ENCODE data around the gene DCX. TPM values are rescaled to one million over a fixed set of nuclear protein-coding genes. Genes with fewer than 3 reads are reported as not detected.

DCX gene
- total and polyA plus RNA-seq, 2 of the 4 experiments (the other 2 are of a cell fraction) = not detected

- no TSS peak for BruUV-seq (replicated peaks)
- H4K91ac ChIP-seq (ENCODE audit: insufficient read depth, low read depth, low read length) = no peak overlapping the region
- H2BK15ac ChIP-seq (ENCODE audit: low read depth, low read length) = no peak overlapping the region
- no peak for DNase-seq
- ATAC-seq (ENCODE audit: low read depth) = no peak
- peaks cover 3% of the 10 kb centered on the region; the same call in 1 of the 2 replicates for H3K27me3 ChIP-seq (ENCODE audit: control insufficient read depth, insufficient read depth, low read length)
- no peak overlapping the region for H3K9ac ChIP-seq (ENCODE audit: low read depth, low read length)
- no peak overlapping the region for H3K4me3 ChIP-seq (ENCODE audit: insufficient read depth, low read depth, low read length)
- H3K27ac ChIP-seq (ENCODE audit: insufficient read depth, low read length) = no peak overlapping the region
- no peak overlapping the region for H2AK5ac ChIP-seq (ENCODE audit: low read depth, low read length)
- H4K20me1 ChIP-seq (ENCODE audit: insufficient read depth, low read length) = no peaks in the 10 kb centered on the region
- H2BK20ac ChIP-seq (ENCODE audit: low read depth, low read length) = no peak overlapping the region
- no peak overlapping the region for H2AFZ ChIP-seq (replicated peaks; ENCODE audit: low read length, poor library complexity)
- WGBS, 2 experiments (ENCODE audit: extremely low coverage in 2 of 2, insufficient read length in 1 of 2) = no CpG with 5 or more reads among the region's 4 CpGs
- H3K56ac ChIP-seq (ENCODE audit: extremely low read depth, insufficient read depth, low read length) = no peak overlapping the region
- no peak overlapping the region for H4K5ac ChIP-seq (ENCODE audit: low read depth, low read length)
- intact Hi-C loops (cut with micrococcal nuclease) (no loop called here), in situ Hi-C loops (cut with MboI; ENCODE audit: low sequenced_read_pairs) (no loop called here), dilution Hi-C loops (cut with HindIII; ENCODE audit: low sequenced_read_pairs, unreplicated experiment) (no loop called here)
- no peak overlapping the region for H3K4me2 ChIP-seq (ENCODE audit: low read depth, low read length)
- no peak for TF ChIP-seq MAZ (IDR thresholded peaks at IDR 0.05; ENCODE audit: borderline replicate concordance, low read depth, low read length)
- no peak for TF ChIP-seq CTCF (conservative IDR thresholded peaks at IDR 0.05; ENCODE audit: low read depth, low read length)
- no peak for TF ChIP-seq RAD21 (IDR thresholded peaks at IDR 0.05; ENCODE audit: low read length)
- no peak for TF ChIP-seq RFX5 (IDR thresholded peaks at IDR 0.05; ENCODE audit: low read depth, low read length)
- TF ChIP-seq FOS (IDR thresholded peaks at IDR 0.05; ENCODE audit: low read depth, low read length) = no peak
- TF ChIP-seq POLR2A (IDR thresholded peaks at IDR 0.05; ENCODE audit: low read depth, low read length) = no peak
- H3K4ac ChIP-seq (ENCODE audit: low read depth, low read length) = no peak overlapping the region
- no peak overlapping the region for H3K14ac ChIP-seq (replicated peaks; ENCODE audit: low read depth, low read length)
- H2BK120ac ChIP-seq (ENCODE audit: low read depth, low read length) = no peak overlapping the region
- no peak overlapping the region for H2BK5ac ChIP-seq (ENCODE audit: low read depth, low read length, poor library complexity, severe bottlenecking)
- ChIA-PET POLR2A (ENCODE audit: unreplicated experiment) (no interaction called here), CTCF (interaction anchor here (0.6 kb wide), 1 partner anchor 75 kb away, joined by 8 read pairs; no protein-coding TSS in a partner anchor)
- H3K9me3 ChIP-seq (ENCODE audit: control insufficient read depth, insufficient read depth, low read length) = no peaks in the 10 kb centered on the region
- no peaks in the 10 kb centered on the region for H3K79me1 ChIP-seq (ENCODE audit: low read depth in 1 of 2, low read length in 2 of 2)
- no peak overlapping the region for H2AK9ac ChIP-seq (replicated peaks; ENCODE audit: low read depth, low read length, poor library complexity)
- H3K36me3 ChIP-seq (ENCODE audit: control insufficient read depth, insufficient read depth, low read length) = no peaks in the 10 kb centered on the region
- H3K9me1 ChIP-seq (ENCODE audit: insufficient read depth, low read length) = no peaks in the 10 kb centered on the region
- no peak overlapping the region for H3K18ac ChIP-seq (ENCODE audit: low read depth, low read length)
- no peak overlapping the region for H4K8ac ChIP-seq (ENCODE audit: low read depth in 2 of 2, low read length in 2 of 2)
- H3K23ac ChIP-seq (ENCODE audit: low read depth, low read length) = no peak overlapping the region
- no peaks in the 10 kb centered on the region for H3K4me1 ChIP-seq (ENCODE audit: control insufficient read depth, insufficient read depth, low read length)
Measured at GRCh38 chrX:111338095-111338698, 73.8 kb downstream of the DCX start.

All from IMR-90 (cell line).